Measurements from ENCODE around the gene BICD2.
A peak's percentile ranks its signal among the peaks of the same experiment; 100 is the strongest.
"Not testable (repeated sequence)": the region's sequence is repeated elsewhere in the genome, so short reads cannot be mapped to it uniquely, and the experiment has no call there.

The BICD2 gene

DNA sequence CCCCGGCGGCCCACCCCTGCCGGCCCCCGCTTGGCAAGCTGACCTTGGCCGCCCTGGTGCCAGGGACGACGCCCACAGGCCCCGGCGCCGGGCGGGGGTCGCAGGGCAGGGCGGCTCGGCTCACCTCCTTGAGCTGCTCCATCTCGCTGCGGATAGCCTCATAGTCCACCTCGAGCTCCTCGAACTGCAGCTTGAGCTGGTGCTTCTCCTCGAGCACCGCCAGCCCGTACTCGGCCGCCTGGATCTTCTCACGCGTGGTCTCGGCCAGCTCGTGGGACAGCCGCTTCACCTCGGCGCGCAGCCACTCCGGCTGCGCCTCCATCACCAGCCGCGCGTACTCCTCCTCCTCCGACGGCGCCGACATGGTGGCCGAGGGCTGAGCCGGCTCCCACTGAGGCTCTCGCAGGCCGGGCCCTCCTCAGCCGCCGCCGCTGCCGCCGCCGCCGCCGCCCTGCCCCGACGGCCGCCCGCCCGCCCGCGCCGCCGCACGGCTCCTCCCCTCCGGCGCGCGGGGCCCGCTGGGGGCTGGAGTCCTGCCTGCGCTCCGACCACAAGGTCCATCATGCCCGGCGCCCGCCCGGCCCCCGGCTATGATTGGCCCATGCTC lies at the start of gene BICD2:
Gene BICD2 (minus strand): TSS at position 453 of the 607 bp plus-strand sequence. CDS start 89 bp downstream, at position 364.
- DNase-seq: no peak

- not testable (repeated sequence) for DNase-seq
These were observed 45.1 kb upstream of the BICD2 start for GRCh38 chr9:92809629-92810326.

DNA sequence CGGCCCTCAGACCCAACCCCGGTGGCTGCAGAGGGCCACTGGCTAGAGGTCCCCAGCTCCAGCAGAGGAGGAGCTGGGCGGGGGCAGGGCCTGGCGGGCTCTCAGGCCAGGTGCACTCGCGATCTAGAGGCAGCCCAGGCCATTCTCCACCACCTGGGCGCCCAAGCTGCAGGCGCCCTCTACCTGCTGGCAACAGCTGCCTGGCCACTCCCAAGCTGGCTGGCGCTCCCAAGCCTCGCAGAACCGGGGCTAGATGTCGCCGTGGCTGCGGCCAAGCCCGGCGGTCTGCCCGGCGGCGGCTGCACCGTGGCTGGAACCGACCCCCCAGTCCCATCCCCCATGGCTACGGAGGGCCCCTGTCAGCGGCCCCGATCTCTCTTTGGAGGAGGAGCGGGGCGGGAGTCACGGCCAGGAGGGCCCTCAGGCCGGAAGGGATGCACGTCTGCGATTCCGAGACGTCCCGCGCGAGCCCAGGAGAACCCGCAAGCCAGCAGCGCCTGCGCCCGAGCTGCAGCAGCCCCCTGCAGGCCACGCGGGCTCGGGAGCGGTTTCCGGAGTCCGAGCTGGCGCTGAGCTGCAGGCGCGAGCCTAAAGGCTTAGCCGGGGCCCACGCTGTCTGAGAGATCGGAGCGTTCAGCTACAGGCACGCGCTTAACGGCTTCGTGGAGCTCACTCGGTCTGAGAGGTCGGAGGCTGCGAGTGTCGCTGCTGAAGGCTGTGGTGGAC lies 44.3 kb upstream of the BICD2 start:
- peak; percentile 35 for DNase-seq

DNA sequence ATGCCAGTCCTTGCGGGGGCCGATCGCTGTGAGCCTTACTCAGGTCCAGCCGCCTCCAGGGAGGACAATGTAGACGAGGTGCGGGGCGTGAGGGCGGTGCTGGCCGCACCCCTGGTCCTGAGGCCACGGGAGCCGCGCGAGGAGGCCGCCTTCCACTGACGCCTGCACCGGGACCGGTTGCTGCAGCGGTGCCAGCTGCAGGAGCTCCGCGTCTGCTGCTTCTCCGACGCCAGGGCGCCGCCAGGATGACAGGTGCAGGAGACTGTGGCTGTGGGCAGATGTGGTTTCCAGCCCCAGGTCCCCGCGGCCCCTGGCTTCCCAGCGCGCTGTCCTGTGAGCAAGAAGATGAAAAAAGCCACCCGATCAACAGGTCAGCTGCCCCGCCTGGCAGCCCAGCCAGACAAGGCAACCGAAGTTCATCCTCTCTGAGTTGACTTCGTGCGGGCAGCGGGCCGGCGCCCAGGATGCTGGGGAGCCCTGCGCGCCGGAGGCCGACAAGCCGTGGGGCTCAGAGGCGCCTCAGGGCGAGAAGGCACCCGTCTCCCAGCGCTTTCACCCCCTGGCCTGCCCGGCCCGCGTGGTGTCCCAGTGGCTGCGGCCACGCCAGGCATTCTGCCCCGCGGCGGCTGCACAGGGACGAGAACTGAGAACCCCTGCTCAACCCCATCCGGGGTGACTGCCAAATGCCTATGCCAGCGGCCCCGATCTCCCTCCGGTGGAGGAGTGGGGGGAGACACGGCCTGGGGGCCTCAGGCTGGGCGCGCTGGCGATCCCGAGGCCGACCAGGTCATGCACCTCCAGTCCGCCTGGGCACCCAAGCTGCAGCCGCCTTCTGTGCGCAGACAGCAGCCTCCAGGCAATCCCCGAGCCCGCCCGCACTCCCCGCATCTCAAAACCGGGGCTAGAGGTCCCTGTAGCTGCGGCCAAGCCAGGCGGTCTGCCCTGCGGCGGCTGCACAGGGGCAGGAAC lies 43.4 kb upstream of the BICD2 start:
- peak; percentile 20 for DNase-seq

- DNase-seq: no peak
These were observed 42.6 kb upstream of the BICD2 start for GRCh38 chr9:92807031-92807756.

DNA sequence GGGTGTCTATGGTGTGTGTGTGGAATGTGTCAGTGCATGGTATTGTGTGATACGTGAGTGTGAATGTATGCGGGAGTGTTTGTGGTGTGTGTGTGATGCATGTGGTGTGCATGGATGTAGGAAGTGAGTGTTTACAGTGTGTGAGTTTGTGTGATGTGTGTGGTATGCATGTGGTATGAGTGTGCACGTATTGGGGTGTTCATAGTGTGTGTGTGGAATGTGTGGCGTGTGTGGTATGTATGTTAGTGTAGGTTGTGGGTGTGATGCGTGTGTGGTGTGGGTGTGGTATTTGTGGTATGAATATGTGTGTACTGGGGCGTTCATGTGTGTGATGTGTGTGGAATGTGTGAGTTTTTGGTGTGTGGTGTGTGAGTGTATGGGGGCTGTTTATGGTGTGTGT lies 40.1 kb upstream of the BICD2 start:
- DNase-seq: no peak

- DNase-seq: no peak
These were observed 33.7 kb upstream of the BICD2 start for GRCh38 chr9:92798358-92798757.

GRCh38 chr9:92796337-92796804 lies 31.7 kb upstream of the BICD2 start:
- DNase-seq: not testable (repeated sequence)

GRCh38 chr9:92795598-92796336 lies 31.1 kb upstream of the BICD2 start:
- DNase-seq: no peak

- no peak for DNase-seq
These were observed 30.4 kb upstream of the BICD2 start for GRCh38 chr9:92795000-92795399.

DNA sequence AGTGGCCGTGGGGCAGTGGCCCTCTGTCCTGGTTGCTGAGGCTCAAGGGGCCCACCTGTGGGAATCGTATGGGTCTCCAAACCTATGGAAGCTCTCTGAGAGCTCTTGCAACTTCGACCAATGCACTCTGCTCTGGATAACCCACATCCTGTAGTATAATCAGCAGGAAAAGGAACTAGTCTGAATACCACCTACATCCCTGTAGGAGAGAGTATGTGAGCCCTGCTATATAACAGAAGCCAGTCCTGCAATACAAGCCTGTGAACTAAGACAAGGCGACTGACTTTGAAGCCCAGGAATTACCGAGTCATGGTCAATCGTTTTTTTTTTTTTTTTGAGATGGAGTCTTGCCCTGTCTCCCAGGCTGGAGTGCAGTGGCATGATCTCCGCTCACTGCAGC lies 29.8 kb upstream of the BICD2 start:
- no peak for DNase-seq

GRCh38 chr9:92790542-92791527 lies 26.2 kb upstream of the BICD2 start:
- DNase-seq: peak; percentile 78

- no peak for DNase-seq
These were observed 21.7 kb upstream of the BICD2 start for GRCh38 chr9:92786298-92786697.

DNA sequence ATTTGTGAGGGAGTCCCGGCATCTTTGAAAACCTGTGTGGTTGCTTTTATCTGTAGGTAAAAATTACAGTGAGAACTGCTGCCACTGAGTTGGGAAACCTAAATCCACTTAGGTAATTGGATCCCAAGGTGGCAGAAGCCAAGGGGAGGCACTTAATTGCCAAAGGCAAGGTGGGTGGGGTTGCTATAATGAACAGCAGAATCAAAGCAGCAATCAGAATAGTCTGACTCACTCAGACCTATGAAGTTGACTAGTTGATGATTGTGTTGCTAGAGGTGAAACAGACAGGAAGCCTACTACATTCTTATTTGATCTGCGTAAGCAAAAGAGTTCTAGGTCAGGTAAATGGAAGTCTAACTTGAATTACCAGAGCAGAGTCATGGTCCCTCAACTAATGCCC lies 17.3 kb upstream of the BICD2 start:
- DNase-seq: no peak

DNA sequence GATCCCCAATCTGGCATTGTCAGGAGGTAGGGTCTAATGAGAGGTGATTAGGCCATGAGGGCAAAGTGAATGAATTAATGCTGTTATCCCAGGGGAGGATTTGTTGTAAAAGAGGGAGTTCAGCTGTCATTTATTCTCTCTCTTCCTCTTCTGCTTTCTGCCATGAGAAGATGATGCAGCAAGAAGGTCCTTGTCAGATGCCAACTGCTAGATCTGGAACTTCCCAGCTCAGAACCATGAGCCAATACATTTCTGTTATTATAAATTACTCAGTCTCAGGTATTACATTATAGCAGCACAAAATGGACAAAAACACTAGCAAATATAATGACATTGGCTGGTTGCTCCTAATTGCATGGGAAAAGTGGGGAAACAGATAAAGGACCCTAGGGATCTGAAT lies 15.6 kb upstream of the BICD2 start:
- no peak for DNase-seq

DNA sequence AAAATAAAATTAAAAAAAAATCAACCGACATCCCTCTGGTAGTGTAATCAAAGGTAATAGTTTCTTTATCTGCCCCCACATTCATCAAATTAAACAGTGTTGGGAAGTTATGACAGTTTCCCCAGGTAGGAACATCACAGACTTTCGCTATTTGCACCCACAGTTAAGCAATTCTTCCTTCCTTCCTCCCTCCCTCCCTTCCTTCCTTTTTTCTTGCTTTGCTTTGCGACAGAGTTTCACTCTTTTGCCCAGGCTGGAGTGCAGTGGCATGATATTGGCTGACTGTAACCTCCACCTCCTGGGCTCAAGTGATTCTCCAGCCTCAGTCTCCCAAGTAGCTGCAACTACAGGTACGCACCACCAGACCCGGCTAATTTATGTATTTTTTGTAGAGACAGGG lies 10.8 kb upstream of the BICD2 start:
- DNase-seq: no peak

DNA sequence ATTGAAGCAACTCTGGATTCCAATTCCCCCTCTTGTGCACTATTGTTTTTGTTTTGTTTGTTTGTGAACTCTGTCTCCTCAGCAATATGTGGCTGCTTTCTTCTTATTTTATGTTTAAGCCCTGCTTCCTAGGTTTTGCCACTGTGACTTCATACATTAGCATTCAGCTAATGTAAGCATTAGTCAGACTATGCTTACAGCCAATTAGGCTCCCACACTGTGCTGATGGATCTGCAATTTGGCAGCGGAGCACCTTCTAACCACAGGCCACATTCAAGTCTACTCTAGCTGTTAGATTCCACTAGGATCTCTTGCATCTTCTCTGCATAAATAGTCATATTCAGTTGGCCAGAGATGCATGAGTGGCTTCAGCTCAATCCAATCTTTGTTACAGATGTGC lies 9.6 kb upstream of the BICD2 start:
- DNase-seq: no peak

- DNase-seq: no peak
These were observed 9.2 kb upstream of the BICD2 start for GRCh38 chr9:92773810-92774209.

DNA sequence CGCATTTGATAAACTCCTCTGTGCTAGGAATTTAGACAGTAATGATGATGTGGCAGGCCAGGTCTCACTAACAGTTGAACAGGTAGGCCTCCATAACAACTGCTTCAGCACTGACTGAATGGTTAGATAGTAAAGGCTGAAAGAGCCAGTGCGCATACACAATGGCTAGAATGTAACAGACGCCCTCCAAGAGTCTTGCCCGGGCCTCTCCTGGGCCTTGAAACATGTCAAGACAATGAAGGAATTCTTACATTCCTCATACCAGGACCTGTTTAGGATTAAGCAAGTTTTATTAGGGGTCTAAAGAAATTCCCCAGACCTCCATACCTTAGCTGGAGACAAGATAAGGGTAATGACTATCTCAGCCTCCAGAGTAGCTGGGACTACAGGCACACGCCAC lies 6.7 kb upstream of the BICD2 start:
- no peak for DNase-seq

GRCh38 chr9:92770360-92770995 lies 5.8 kb upstream of the BICD2 start:
- no peak for DNase-seq

Measured in activated CD4-positive, alpha-beta T cell treated with anti-CD3 and anti-CD28 coated beads, Interleukin-2, amount 50 U/mL, for 1 hour (primary cell).